HuH-7.5 (cell line): ENCODE results near the gene TFEB.

Source experiments
- DNase-seq: peaks from one replicate; pipeline ENCODE4 v3.0.0; 2011; ENCODE audit warnings: low spot score

The TFEB gene

GRCh38 chr6:41674231-41675000, 61.0 kb downstream of the TFEB start:
- no peak for DNase-seq

- DNase-seq: no peak
Measured at GRCh38 chr6:41673704-41674000, 61.8 kb downstream of the TFEB start.

DNA sequence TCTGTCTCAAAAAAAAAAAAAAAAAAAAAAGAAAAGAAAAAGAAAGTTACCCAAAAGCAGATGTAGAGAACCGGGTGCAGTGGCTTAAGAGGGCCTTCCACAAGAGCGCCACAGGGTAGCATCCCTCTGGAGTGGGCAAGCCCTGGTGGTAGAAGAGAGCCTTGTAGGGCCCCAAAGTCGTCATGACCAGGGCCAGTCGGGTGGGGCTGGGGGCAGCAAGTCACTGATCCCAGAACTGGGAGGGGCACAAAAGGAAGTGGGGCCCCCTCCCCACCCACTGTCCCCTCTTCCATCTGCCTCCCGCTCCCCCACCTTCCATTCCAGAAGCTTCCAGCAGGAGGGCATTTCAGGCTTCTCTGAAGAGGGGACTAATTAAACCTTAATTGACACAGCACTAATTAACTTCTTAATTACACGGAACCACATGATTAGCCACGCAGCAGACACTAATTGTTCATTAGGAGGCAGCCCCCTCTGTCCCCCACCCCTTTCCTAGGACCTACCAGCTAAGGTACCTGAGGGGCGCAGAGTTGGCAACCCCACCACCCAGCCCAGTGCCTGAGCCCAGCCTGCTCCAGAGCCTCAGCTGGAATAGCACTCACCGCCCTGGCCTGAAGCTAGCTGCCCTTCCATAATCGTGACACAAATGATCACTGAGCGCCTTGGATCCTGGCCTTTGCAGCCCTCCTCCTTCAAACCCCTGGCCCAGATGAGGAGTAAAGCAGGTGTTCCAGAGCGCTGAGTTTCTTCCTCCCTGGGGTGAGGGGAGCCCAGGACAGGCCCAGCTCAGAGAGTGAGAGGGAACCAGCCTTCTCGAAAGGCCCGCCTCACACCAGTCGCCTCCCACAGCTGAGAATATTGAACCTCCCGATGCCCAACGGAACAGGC, 62.3 kb downstream of the TFEB start:
- DNase-seq: no peak

- no peak for DNase-seq
Measured at GRCh38 chr6:41672016-41672415, 63.4 kb downstream of the TFEB start.

DNA sequence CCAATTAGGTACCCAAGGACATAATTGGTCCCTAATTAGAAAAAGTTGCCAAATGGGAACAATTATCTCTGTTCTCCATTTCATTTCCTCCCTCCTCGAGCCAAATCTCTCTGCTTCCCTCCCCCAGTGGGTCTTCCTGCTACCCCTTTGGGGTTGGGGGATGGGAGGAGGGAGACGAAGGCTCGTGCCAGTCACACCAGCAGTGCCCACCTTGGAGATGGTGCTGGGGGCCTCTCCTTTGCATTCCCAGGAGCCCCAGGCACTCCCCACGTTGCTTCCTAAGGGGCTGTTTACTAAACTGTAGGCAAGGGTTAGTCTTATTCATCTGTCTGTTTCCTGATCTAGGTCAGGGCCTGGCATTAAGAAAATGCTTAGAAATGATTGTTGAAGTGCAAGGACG, 64.0 kb downstream of the TFEB start:
- DNase-seq: no peak

- no peak for DNase-seq
Measured at GRCh38 chr6:41670703-41671360, 64.6 kb downstream of the TFEB start.

DNA sequence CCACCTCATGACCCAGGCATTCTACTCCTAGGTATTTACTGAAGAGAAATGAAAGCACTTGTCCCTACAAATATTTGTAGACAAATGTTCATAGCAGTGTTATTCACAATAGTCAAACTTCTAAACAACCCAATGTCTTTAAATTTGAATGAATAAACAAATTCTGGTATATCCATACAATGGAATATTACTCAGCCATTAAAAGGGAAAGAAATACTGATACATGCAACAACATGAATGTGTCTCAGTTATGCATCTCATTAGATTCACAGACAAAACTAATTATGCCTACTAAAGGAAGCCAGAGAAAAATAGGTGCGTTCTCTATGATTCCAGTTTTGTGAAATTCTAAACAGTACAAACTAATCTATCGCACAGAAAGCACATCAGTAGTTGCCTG, 66.4 kb downstream of the TFEB start:
- DNase-seq: no peak

DNA sequence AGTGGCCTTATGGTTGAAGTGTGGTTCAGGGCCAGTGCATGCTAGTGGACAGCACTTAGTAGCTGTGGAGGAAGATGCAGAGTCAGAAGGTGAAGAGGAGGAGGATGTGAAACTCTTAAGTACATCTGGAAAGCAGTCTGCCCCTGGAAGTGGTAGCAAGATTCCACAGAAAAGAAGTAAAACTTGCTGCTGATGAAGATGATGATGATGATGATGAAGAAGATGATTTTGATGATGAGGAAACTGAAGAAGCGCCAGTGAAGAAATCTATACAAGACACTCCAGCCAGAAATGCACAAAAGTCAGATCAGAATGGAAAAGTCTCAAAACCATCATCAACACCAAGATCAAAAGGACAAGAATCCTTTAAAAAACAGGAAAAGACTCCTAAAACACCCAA, 68.2 kb downstream of the TFEB start:
- DNase-seq: no peak

- no peak for DNase-seq
Measured at GRCh38 chr6:41664271-41664670, 71.1 kb downstream of the TFEB start.

- DNase-seq: no peak
Measured at GRCh38 chr6:41663568-41663967, 71.8 kb downstream of the TFEB start.

- no peak for DNase-seq
Measured at GRCh38 chr6:41659935-41660334, 75.5 kb downstream of the TFEB start.

- DNase-seq: no peak
Measured at GRCh38 chr6:41658636-41659035, 76.8 kb downstream of the TFEB start.

DNA sequence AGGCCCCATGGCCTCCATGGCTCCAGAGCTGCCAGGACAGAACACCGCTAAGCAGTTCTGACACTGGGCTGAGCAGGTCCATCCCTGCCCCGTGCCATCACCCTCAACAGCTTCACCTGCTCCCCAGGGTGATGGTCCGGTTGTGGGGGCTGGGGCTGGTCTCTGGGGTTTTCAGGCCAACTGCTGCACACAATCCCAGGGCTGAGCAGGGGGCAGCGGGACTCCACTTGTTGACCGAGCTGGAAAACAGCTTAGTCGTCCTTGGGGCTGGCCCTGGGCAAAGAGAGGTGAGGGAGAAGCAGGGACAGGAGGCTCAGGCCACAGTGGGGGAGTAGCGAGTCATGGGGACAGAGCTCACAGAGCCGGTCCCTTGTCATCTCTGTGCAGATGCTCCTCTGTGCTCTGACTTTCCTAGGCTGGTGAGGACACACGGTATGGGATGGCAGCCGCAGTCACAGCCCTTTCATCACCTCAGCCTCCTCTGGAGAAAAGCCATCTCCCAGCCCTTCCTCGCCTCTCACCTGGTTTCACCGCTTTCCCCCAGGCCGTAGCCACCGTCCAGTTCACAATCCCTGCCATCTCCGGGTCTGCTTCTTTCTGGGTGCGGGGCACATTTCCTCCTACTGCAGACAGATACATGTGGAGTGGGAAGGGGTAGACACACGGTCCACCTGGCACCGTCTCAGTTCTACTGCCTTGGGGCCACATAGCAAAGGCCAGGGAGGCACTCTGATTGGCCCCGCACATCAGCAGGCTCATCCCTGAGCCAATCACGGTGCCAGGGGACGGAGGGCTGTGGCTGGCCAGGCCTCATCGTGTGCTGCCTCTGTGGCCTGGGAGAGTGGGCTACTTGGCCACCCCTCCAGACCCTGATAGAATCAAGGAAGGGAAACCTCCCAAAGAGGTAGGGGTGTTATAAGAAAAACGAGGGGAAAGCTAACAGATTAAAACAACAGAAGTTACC, 78.0 kb downstream of the TFEB start:
- DNase-seq: no peak

- no peak for DNase-seq
Measured at GRCh38 chr6:41656002-41656691, 79.3 kb downstream of the TFEB start.

DNA sequence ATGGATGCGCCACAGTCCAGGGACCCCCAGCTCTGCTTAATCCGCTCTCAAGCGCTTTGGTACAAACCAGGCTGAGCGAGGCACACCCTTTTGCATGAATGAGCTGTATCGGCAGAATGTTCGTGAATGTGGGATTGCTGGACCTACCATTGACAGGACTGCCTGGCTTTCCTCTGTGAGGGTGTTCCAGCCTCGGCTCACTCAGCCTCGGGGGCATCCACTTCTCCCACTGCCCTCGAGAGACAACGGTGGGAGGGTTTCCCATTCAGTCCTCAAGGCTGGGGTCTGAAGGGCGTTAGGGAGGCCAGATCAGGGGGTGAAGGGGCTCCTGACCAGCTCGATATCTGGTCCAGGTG, 79.8 kb downstream of the TFEB start:
- no peak for DNase-seq

- DNase-seq: no peak
Measured at GRCh38 chr6:41655176-41655575, 80.2 kb downstream of the TFEB start.

DNA sequence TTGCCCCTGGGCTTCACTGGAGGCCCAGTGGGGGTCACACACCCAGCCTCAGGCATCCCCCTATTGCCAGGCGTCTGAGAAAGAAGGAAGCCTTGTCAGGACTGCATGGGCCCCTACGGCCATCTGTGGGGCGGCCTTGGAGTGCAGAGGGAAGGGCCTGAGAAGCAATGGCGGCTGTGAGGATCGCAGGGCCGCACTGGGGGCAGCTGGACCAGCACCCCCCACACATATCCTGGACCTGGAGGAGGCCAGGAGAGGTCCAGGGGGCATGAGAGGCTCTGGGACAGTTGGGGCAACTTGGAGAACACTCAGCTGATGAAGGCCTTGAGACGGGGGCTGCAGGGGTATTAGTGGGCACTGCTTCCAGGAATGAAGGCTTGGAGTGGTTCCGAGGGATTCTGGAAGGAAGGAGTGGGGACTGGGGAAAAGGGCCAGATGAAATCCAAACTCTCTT, 80.7 kb downstream of the TFEB start:
- no peak for DNase-seq

DNA sequence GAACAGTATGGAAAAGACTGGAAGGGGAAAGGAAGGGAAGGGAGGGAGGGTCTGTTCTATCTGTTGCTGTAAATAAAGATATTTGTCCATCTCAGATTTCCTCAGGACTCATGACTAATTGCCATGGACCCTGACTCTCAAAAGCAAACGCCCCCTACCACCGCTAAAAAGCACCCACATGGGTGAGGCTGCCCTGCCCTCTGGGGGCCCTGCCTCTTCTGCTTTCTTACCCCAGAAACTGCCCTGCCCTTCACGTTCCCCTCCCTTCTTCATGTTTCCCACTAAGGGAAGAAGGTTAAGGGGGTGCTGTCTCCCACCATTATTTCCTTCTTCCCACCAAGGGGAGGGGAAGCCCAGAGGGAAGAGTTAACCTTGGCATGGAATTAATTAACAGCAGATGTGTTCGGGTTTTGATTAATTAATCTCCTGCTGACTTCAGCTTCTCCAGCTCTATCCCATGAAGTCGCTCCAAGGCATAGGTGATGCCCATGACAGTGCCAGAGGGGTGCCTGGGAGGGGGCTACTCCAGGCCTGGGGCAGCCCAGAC, 81.2 kb downstream of the TFEB start:
- DNase-seq: no peak

DNA sequence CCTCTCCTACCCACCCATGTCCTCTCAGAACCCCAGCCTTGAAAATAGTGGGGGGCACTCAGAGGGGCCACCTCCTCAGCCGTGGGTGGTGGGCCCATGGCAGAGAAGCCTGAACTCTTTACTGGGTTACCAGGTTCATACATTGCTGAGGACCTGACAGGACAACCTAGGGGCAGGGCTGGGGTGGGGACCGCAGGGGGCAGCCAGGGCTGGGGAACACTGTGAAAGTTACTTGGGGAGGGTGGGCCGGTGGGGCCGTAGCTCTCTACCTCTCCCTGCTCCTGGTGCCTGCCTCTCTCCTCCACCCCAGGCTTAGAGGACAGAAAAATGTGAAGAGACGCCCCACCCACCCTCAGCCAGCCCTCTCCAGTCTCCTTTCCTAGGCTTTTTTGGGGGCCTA, 81.7 kb downstream of the TFEB start:
- DNase-seq: no peak

DNA sequence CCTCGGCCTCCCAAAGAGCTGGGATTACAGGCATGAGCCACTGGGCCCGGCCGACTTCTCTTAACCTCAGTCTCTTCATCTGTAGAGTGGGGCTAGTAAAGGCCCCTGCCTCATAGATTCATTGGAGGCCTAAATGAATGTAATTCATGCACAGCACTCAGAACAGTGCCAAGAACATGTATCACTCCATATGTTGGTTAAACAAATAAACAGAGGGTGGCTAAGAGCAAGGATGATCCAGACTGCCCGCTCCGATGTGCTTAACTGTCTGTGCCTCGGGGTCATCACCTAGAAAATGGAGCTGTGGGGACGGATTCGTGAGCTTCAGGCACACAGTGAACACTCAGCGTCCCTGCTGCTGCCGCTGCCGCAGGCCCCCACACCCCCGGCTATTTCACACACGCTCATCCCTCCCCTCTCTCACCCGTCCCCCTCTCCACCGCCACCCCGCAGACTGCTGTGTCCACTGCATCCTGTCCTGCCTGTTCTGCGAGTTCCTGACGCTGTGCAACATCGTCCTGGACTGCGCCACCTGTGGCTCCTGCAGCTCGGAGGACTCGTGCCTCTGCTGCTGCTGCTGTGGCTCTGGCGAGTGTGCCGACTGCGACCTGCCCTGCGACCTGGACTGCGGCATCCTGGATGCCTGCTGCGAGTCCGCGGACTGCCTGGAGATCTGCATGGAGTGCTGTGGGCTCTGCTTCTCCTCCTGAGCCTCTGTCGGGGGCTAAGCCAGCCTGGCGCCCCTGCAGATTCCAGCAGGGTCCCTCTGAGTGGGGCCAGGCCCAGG, 82.3 kb downstream of the TFEB start:
- no peak for DNase-seq
